Caco-2 (cell line): ENCODE results near the gene ZNF181. TPM values are rescaled to one million over a fixed set of nuclear protein-coding genes. Genes with fewer than 3 reads are reported as not detected.

Experiments used
- BruUV-seq: library from RNA; stranded (reverse); fragments of 400-500 nt; replicated peaks from 2 replicates; lab custom pipeline; 2021; lab: Mats Ljungman, UMichigan
- CTCF ChIA-PET: fragments of 300-600 bp; sonication (Branson Sonifier 250); formaldehyde crosslinking; loops from one replicate; lab custom pipeline; 2022; ENCODE audit warnings: antibody characterized with exemption; lab: Charles Lee
- POLR2A ChIA-PET: fragments of 300-600 bp; sonication (Branson Sonifier 250); formaldehyde crosslinking; loops from one replicate; lab custom pipeline; 2022; ENCODE audit warnings: antibody characterized with exemption; lab: Charles Lee
- DNase-seq, 2 experiments: peaks; one replicate each; pipeline versions ENCODE4 v3.0.0 to v3.0.0-alpha.2; 2020 to 2022
- H3K27me3 ChIP-seq: replicated peaks from 2 replicates; pipeline ENCODE4 v1.6.0; 2011; ENCODE audit warnings: low read length; ENCODE audit not compliant: control insufficient read depth, insufficient read depth
- H3K36me3 ChIP-seq: 2 replicates; pipeline ENCODE4 v1.5.1; 2011; ENCODE audit warnings: low read length; ENCODE audit not compliant: control insufficient read depth, insufficient read depth
- H3K4me1 ChIP-seq: fragments of 250-450 bp; sonication (Bioruptor Pico); 2 replicates; pipeline ENCODE4 v1.5.1; 2020; ENCODE audit warnings: mild to moderate bottlenecking
- H3K4me3 ChIP-seq: 2 replicates; pipeline ENCODE4 v1.5.1; 2011; ENCODE audit warnings: low read depth, mild to moderate bottlenecking, control low read depth, low read length
- H3K9me3 ChIP-seq: fragments of 250-450 bp; sonication (Bioruptor Pico); 2 replicates; pipeline ENCODE4 v1.5.1; 2020; ENCODE audit warnings: mild to moderate bottlenecking, moderate library complexity
- H3K27ac Mint-ChIP-seq: one replicate; pipeline ENCODE4 v1.8.0; 2022; ENCODE audit warnings: mixed read lengths; ENCODE audit not compliant: unreplicated experiment
- H3K27me3 Mint-ChIP-seq: one replicate; pipeline ENCODE4 v1.8.0; 2022; ENCODE audit warnings: mixed read lengths; ENCODE audit not compliant: insufficient read depth, unreplicated experiment
- H3K36me3 Mint-ChIP-seq: one replicate; pipeline ENCODE4 v1.8.0; 2022; ENCODE audit warnings: mild to moderate bottlenecking, mixed read lengths; ENCODE audit not compliant: insufficient read depth, unreplicated experiment
- H3K4me1 Mint-ChIP-seq: one replicate; pipeline ENCODE4 v1.8.0; 2022; ENCODE audit warnings: low read depth, mixed read lengths; ENCODE audit not compliant: unreplicated experiment
- H3K4me3 Mint-ChIP-seq: one replicate; pipeline ENCODE4 v1.8.0; 2022; ENCODE audit warnings: mild to moderate bottlenecking, moderate library complexity, mixed read lengths; ENCODE audit not compliant: unreplicated experiment
- H3K9me3 Mint-ChIP-seq: one replicate; pipeline ENCODE4 v1.8.0; 2022; ENCODE audit warnings: mixed read lengths; ENCODE audit not compliant: unreplicated experiment
- intact Hi-C: fragments of 100-400 bp; cut with micrococcal nuclease; formaldehyde crosslinking; loops from one replicate; pipeline ENCODE4 v1.10.0; 2022; ENCODE audit not compliant: unreplicated experiment
- total RNA-seq: library from RNA; stranded (reverse); gene quantifications from 2 replicates; pipeline ENCODE4 v1.2.3, GENCODE V29; 2022
- TF ChIP-seq, protein P1 (sequence below), 2 experiments: fragments of 200-600 bp in 1 of 2; IDR thresholded peaks; 1 replicate in 1 of 2; 2 replicates in 1 of 2; pipeline versions ENCODE4 v1.5.1 to v1.8.0; 2011 to 2022; ENCODE audit warnings: antibody characterized with exemption in 1 of 2, control low read depth in 1 of 2, inconsistent platforms in 1 of 2, low read depth in 1 of 2, low read length in 1 of 2, mild to moderate bottlenecking in 1 of 2, moderate library complexity in 1 of 2; ENCODE audit not compliant: insufficient read depth in 1 of 2, severe bottlenecking in 1 of 2, unreplicated experiment in 1 of 2

ZNF181 gene
- total RNA-seq, 1 experiment from 2014 or later = 5.4 TPM

DNA sequence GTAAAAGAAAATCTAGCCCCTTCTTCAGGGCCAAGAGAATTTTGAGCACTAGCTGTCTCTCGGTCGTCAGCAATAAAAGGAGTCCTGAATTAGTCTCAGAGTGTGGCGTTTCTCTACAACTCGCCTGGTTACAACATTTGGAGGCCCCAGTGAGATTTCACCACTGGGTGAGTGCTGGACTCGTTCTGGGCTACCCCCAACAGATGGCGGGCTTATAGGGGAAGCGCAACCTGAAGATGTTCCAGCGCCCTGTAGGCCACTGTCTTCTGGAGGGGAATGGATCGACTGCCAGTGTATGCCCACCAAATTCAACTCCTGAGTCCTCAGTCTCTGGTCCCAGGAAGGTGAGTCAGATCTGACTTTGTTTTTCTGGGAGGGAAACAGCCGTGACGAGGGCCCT is 11.7 kb upstream of the ZNF181 start:
- peaks cover 15% of the 10 kb centered on the region for H3K27me3 Mint-ChIP-seq
- H3K27me3 ChIP-seq = no peaks in the 10 kb centered on the region
- CTCF ChIA-PET = no interaction called here

DNA sequence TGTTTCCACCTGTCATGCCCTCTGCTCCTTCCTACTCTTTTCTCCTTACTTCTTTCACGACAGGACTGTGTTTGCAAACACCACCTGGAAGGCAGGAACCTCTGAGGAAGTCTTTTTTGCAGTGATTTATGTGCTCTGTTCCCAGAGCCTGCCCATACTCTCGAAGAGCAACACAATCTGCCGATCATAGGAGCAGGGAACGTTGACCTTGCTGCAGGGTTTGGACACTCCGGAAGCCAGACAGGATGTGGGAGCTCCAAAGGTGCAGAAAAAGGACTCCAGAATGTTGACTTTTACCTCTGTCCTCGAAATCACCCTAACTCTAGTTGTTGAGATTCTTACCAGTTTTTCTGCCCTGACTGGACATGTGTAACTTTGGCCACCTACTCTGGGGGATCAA is 8.6 kb upstream of the ZNF181 start:
- Mint-ChIP-seq H3K9me3 (no peaks in the 10 kb centered on the region), H3K4me3 (no peak overlapping the region), H3K27me3 (peaks cover 15% of the 10 kb centered on the region), H3K27ac (no peak overlapping the region), H3K36me3 (no peaks in the 10 kb centered on the region), H3K4me1 (no peaks in the 10 kb centered on the region)
- ChIA-PET POLR2A (no interaction called here), CTCF (no interaction called here)
- DNase-seq = no peak
- no TSS peak for BruUV-seq
- Histone ChIP-seq H3K4me1 (peaks cover 4% of the 10 kb centered on the region; the same call in 1 of the 2 replicates), H3K36me3 (no peaks in the 10 kb centered on the region), H3K27me3 (no peaks in the 10 kb centered on the region), H3K4me3 (no peak overlapping the region), H3K9me3 (no peaks in the 10 kb centered on the region)
- TF ChIP-seq, protein P1, sequence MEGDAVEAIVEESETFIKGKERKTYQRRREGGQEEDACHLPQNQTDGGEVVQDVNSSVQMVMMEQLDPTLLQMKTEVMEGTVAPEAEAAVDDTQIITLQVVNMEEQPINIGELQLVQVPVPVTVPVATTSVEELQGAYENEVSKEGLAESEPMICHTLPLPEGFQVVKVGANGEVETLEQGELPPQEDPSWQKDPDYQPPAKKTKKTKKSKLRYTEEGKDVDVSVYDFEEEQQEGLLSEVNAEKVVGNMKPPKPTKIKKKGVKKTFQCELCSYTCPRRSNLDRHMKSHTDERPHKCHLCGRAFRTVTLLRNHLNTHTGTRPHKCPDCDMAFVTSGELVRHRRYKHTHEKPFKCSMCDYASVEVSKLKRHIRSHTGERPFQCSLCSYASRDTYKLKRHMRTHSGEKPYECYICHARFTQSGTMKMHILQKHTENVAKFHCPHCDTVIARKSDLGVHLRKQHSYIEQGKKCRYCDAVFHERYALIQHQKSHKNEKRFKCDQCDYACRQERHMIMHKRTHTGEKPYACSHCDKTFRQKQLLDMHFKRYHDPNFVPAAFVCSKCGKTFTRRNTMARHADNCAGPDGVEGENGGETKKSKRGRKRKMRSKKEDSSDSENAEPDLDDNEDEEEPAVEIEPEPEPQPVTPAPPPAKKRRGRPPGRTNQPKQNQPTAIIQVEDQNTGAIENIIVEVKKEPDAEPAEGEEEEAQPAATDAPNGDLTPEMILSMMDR (IDR thresholded peaks at IDR 0.05; ENCODE audit: insufficient read depth in 1 of 2, low read depth in 1 of 2, low read length in 1 of 2, severe bottlenecking in 1 of 2, unreplicated experiment in 1 of 2) = no peak
- intact Hi-C loops = no loop called here

More for the DNA sequence above, 11.7 kb upstream of the ZNF181 start:
- Histone ChIP-seq H3K4me1 (no peaks in the 10 kb centered on the region), H3K36me3 (no peaks in the 10 kb centered on the region), H3K4me3 (no peak overlapping the region), H3K9me3 (peaks cover 5% of the 10 kb centered on the region; the same call in 1 of the 2 replicates)
- Mint-ChIP-seq H3K27ac (no peak overlapping the region), H3K36me3 (no peaks in the 10 kb centered on the region), H3K9me3 (no peaks in the 10 kb centered on the region), H3K4me3 (no peak overlapping the region), H3K4me1 (no peaks in the 10 kb centered on the region)
- POLR2A ChIA-PET = no interaction called here
- no peak for DNase-seq
- TF ChIP-seq, protein P1 (IDR thresholded peaks at IDR 0.05; ENCODE audit: insufficient read depth in 1 of 2, low read depth in 1 of 2, low read length in 1 of 2, severe bottlenecking in 1 of 2, unreplicated experiment in 1 of 2) = no peak
- no TSS peak for BruUV-seq
- intact Hi-C loops = no loop called here

DNA sequence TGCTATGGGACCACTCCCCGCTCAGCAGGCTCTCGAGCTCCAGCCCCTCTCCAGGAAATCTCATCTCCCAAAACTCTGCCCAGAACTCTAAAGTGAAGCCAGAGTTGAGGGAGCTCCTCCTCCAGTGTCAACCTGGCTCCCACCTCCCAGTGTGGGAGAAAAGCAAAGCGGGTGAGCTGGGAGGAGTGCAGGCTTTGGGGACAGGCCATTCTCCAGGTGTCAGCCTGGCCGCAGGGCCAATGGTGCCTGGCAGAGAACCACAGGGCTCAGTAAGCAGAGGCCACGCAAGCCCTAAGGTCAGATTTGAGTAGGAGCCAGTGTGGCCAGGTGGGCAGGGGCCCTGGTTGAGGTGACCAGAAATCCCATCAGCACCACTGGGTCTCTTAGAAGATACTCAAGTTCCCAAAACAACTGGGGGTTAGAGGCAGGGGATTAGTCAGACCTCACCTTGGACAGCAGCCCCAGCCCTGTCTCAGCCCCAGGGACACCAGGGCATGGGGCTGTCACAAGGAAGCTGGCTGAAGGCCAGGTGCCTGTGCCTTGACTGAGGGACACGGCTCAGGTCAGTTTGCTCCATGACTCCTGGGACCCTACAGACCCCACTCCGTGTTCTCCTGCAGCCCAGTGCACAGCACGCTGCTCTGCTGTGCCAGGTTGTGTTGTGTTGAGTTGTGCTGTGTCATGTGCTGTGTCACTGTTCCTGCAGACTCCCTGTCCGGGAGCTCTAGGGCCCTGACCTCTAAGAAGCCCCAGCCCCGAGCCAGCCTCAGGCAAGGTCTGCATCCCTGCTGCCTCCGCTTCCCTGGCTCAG is 2.8 kb upstream of the ZNF181 start:
- no peaks in the 10 kb centered on the region for H3K27me3 ChIP-seq
- H3K9me3 ChIP-seq = no peaks in the 10 kb centered on the region
- TF ChIP-seq, protein P1 (IDR thresholded peaks at IDR 0.05; ENCODE audit: insufficient read depth in 1 of 2, low read depth in 1 of 2, low read length in 1 of 2, severe bottlenecking in 1 of 2, unreplicated experiment in 1 of 2) = no peak
- no peak for DNase-seq
- H3K27ac Mint-ChIP-seq = no peak overlapping the region
- H3K4me3 Mint-ChIP-seq = no peak overlapping the region
- H3K27me3 Mint-ChIP-seq = peaks cover 4% of the 10 kb centered on the region
- ChIA-PET POLR2A (no interaction called here), CTCF (no interaction called here)
- H3K36me3 ChIP-seq = no peaks in the 10 kb centered on the region
- H3K36me3 Mint-ChIP-seq = peaks cover 19% of the 10 kb centered on the region
- peaks cover 10% of the 10 kb centered on the region for H3K4me1 Mint-ChIP-seq
- BruUV-seq = no TSS peak
- peaks cover 12% of the 10 kb centered on the region for H3K4me1 ChIP-seq
- H3K4me3 ChIP-seq = no peak overlapping the region
- peaks cover 9% of the 10 kb centered on the region for H3K9me3 Mint-ChIP-seq
- intact Hi-C loops = no loop called here
